Measurements from ENCODE around the gene FBXO34. TPM values are rescaled to one million over a fixed set of nuclear protein-coding genes. Genes with fewer than 3 reads are reported as not detected.
A peak's percentile ranks its signal among the peaks of the same experiment; 100 is the strongest.

FBXO34 gene
- total RNA-seq, 2 donors from 2014 or later = 26.0 to 32.7 TPM

DNA sequence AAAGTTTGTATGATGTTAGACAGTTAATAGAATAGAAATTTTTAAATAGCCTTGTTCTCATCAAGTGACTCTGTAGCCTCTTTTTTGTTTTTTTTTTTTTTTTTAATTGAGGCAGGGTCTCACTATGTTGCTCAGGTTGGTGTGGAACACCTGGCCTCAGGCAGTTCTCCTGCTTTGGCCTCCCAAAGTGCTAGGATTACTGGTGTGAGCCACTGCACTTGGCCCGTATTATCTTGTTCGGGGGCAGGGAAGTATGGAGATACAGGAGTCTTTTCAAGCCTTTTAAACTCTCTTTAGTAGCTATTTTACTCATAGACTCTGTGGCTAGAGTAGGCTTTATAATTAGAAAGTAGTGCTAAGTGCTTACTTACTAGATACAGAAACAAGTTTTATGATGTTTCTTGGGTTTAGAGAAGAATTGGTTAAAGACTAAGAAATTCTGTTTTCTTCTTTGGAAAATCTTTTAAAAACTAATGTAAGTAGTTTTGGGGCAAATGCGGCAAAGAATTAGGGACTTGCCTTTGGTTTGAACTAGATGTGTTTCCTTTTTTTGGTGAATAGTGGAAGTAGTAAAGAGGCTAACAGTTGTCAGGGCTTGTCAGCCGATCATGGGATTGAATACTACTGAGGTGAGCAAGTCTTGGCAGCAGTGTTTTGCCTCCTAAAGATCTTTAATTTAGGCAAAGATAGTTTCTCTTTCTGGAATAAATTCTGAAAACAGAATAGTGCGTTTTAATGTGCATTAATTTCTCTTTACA, 31.3 kb downstream of the FBXO34 start:
- Histone ChIP-seq H3K27ac (peak overlapping the region; percentile 61 to 83), H3K27me3 (no peaks in the 10 kb centered on the region), H3K4me1 (peaks cover 0 to 55% of the 10 kb centered on the region in 2 donors), H3K9me3 (no peaks in the 10 kb centered on the region), H3K36me3 (no peaks in the 10 kb centered on the region), H3K4me3 (no peak overlapping the region)
- no peak for DNase-seq (ENCODE audit: low spot score)
- TF ChIP-seq CTCF (IDR thresholded peaks at IDR 0.05) = no peak

GRCh38 chr14:55303125-55303499, 31.9 kb downstream of the FBXO34 start:
- no peaks in the 10 kb centered on the region for H3K36me3 ChIP-seq
- peak overlapping the region; percentile 61 to 83 for H3K27ac ChIP-seq
- H3K4me3 ChIP-seq = no peak overlapping the region

DNA sequence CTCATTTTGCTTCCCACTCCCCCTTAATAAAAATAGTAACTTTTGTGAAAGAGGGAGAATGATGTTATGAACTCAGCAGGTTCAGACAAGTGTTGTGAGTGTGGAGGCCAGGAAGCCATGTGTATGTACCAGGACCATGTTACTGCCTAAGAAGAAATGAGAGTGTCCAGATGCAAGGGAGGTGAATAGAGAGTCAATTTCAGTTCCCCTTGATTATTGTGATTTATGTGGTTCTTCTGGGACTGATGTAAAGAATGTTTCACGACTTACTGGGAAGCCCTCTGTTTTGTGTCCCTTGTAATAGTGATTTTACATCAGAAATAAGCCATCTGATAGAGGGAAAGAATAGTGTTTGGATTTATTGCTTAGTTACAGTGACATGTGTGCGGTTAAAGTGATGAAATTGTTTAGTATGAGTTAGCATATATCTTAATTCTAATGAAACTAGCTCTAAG, 32.5 kb downstream of the FBXO34 start:
- H3K4me3 ChIP-seq = no peak overlapping the region
- H3K36me3 ChIP-seq = no peaks in the 10 kb centered on the region
- no peaks in the 10 kb centered on the region for H3K9me3 ChIP-seq
- no peaks in the 10 kb centered on the region for H3K27me3 ChIP-seq
- DNase-seq (ENCODE audit: low spot score) = no peak
- TF ChIP-seq CTCF (IDR thresholded peaks at IDR 0.05) = no peak
- peak overlapping the region; percentile 61 to 83 for H3K27ac ChIP-seq
- peaks cover 0 to 57% of the 10 kb centered on the region in 2 donors for H3K4me1 ChIP-seq

More at GRCh38 chr14:55303125-55303499, 31.9 kb downstream of the FBXO34 start:
- Histone ChIP-seq H3K9me3 (no peaks in the 10 kb centered on the region), H3K27me3 (no peaks in the 10 kb centered on the region), H3K4me1 (peaks cover 0 to 54% of the 10 kb centered on the region in 2 donors)
- DNase-seq (ENCODE audit: low spot score) = no peak
- no peak for TF ChIP-seq CTCF (IDR thresholded peaks at IDR 0.05)

DNA sequence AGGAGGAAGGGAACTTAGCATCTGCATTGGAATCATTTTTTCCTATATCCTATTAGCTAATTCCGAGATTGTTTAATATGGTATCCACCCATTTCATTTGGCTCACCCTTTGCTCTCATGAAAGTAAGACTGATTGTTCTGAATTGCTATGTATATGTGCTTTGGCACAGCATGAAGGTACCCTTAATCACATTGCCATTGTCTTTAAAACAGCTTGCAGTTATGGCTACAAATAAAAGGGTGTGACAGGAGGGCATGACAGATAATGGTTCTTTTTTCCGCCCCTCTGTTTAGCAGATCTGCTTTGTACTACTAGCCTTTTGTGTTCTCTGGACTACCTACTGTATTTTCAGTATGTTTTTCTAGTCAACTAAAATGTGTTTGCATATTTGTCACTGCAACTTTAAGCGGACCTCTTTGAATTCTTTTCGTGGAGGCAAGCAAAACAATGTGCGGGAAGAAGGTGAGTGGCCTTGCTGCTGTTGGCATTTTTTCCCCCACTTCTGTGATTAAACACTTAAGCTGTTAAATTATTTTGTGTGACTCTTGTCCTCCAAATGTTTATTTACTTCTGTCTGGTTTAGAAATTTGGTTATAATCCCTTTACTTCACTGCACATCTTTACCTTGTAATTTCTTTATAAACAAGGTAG, 35.8 kb downstream of the FBXO34 start:
- Histone ChIP-seq H3K27ac (peak overlapping the region; percentile 20 to 45), H3K4me1 (peaks cover 0 to 68% of the 10 kb centered on the region in 2 donors)

GRCh38 chr14:55309154-55309553, 37.9 kb downstream of the FBXO34 start:
- peak overlapping the region in 1 of 2 donors; percentile 1 for H3K27ac ChIP-seq
- H3K36me3 ChIP-seq = no peaks in the 10 kb centered on the region

More for the DNA sequence above, 35.8 kb downstream of the FBXO34 start:
- no peaks in the 10 kb centered on the region for H3K9me3 ChIP-seq
- no peak for DNase-seq (ENCODE audit: low spot score)
- no peaks in the 10 kb centered on the region for H3K27me3 ChIP-seq
- no peak for TF ChIP-seq CTCF (IDR thresholded peaks at IDR 0.05)
- H3K36me3 ChIP-seq = no peaks in the 10 kb centered on the region
- H3K4me3 ChIP-seq = no peak overlapping the region

More at GRCh38 chr14:55309154-55309553, 37.9 kb downstream of the FBXO34 start:
- H3K4me3 ChIP-seq = no peak overlapping the region
- DNase-seq (ENCODE audit: low spot score) = no peak
- no peaks in the 10 kb centered on the region for H3K27me3 ChIP-seq
- no peak for TF ChIP-seq CTCF (IDR thresholded peaks at IDR 0.05)
- H3K9me3 ChIP-seq = peaks cover 5 to 11% of the 10 kb centered on the region in 2 donors
- peaks cover 0 to 48% of the 10 kb centered on the region in 2 donors for H3K4me1 ChIP-seq

Data from right atrium auricular region (tissue), 2 donors.